GM12865 (cell line): ENCODE data around the gene UBXN6.

Experiments used
- DNase-seq: peaks from one replicate; pipeline ENCODE4 v3.0.0; 2010; ENCODE audit warnings: low read depth
- H3K4me3 ChIP-seq: 2 replicates; pipeline ENCODE4 v1.5.1; 2011; ENCODE audit warnings: mild to moderate bottlenecking, low read depth, low read length, control low read depth
- TF ChIP-seq, protein P1 (sequence below): IDR thresholded peaks from 2 replicates; pipeline ENCODE4 v1.5.1; 2011; ENCODE audit warnings: low read length, control low read depth, low read depth, inconsistent platforms; ENCODE audit not compliant: insufficient read depth; ENCODE audit errors: missing control alignments

The UBXN6 gene

DNA sequence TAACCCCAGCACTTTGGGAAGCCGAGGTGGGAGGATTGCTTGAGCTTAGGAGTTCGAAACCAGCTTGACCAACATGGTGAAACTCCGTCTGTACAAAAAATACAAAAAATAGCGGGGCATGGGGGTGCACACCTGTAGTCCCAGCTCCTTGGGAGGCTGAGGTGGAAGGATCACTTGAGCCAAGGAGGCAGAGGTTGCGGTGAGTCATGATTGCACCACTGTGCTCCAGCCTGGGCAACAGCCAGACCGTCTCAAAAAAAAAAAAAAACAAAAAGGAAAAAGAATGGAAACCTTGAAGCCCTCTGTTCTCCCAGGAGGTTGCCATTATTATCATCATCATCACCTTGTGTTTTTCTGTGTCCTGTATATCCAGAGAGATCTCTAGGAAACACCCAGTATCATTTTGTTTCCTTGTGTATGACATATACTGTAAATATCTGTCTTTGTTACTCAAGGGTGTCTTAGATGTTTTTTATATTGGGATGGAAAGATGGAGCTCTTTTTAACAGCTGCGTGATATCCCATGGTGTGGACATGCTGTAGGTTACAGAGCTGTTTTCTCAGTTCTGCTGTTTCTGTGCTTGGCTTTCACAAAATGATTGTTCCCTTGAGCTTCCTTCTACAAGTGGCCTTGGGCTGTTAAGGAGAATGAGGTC lies 43.3 kb downstream of the UBXN6 start:
- no peak for DNase-seq
- TF ChIP-seq, protein P1, sequence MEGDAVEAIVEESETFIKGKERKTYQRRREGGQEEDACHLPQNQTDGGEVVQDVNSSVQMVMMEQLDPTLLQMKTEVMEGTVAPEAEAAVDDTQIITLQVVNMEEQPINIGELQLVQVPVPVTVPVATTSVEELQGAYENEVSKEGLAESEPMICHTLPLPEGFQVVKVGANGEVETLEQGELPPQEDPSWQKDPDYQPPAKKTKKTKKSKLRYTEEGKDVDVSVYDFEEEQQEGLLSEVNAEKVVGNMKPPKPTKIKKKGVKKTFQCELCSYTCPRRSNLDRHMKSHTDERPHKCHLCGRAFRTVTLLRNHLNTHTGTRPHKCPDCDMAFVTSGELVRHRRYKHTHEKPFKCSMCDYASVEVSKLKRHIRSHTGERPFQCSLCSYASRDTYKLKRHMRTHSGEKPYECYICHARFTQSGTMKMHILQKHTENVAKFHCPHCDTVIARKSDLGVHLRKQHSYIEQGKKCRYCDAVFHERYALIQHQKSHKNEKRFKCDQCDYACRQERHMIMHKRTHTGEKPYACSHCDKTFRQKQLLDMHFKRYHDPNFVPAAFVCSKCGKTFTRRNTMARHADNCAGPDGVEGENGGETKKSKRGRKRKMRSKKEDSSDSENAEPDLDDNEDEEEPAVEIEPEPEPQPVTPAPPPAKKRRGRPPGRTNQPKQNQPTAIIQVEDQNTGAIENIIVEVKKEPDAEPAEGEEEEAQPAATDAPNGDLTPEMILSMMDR, result no peak
- no peak overlapping the region for H3K4me3 ChIP-seq

DNA sequence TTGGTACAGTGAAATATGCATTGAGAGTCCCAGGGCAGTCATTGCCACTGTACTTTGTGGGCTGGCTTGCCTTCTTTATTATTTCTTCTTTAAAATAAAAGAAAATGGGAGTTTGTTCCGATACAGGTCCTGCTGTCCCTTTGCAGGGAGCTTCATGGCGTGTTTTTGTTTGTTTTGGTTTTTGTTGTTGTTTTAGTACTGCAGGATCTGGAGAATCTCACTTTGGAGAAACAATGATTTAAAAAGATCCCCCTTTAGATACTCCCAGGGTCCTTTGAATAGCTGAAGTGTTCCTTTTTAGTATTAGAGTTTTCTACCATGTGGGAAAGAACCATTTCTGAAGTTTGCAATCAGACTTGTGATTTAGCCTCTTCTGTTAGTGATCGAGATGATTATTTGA lies 44.0 kb downstream of the UBXN6 start:
- no peak overlapping the region for H3K4me3 ChIP-seq
- TF ChIP-seq, protein P1, result no peak
- no peak for DNase-seq

DNA sequence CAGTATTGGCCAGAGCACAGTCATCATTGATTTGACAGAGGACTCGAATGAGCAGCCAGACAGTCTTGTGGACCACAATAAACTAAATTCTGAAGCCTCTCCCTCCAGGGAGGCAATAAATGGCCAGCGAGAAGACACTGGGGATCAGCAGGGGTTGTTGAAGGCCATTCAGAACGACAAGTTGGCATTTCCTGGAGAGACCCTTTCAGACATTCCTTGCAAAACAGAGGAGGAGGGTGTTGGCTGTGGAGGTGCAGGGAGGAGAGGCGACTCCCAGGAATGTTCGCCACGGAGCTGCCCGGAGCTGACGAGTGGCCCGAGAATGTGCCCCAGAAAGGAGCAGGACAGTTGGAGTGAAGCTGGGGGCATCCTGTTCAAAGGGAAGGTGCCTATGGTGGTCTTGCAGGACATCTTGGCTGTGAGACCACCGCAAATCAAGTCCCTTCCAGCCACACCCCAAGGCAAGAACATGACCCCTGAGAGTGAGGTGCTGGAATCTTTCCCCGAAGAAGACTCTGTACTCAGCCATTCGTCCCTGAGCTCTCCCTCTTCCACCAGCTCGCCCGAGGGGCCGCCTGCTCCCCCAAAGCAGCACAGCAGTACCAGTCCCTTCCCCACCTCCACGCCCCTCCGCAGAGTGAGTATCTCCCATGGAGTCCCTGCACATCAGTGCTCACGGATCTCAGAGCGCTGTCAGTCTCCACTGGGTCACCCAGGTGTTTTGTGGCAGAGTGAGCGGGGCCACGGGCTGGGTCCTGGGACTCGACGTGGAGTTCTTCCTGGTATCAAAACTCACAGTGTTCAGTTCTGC lies 48.3 kb downstream of the UBXN6 start:
- TF ChIP-seq, protein P1, result no peak
- no peak for DNase-seq
- no peak overlapping the region for H3K4me3 ChIP-seq

GRCh38 chr19:4406626-4407025 lies 51.0 kb downstream of the UBXN6 start:
- H3K4me3 ChIP-seq, result no peak overlapping the region
- TF ChIP-seq, protein P1, result no peak
- DNase-seq, result no peak

DNA sequence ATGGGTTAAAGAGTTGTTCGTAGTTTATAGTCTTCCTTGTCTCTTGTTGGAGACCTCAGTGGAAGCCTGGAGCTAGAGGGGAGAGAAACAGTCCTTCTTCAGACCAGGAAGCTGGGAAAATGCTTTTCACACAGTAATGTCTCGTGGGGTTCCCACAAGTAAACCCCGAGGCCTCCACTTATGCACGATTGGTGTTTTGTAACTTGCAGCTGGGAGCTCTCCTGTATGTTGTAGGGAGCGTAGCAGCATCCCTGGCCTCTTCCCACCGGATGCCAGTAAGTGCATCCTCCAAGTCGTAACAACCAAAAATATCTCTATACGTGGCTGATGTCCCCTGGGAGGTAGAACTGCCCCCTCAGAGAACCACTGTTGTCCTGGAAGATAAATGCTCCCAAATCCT lies 51.6 kb downstream of the UBXN6 start:
- H3K4me3 ChIP-seq, result no peak overlapping the region
- TF ChIP-seq, protein P1, result no peak
- no peak for DNase-seq

DNA sequence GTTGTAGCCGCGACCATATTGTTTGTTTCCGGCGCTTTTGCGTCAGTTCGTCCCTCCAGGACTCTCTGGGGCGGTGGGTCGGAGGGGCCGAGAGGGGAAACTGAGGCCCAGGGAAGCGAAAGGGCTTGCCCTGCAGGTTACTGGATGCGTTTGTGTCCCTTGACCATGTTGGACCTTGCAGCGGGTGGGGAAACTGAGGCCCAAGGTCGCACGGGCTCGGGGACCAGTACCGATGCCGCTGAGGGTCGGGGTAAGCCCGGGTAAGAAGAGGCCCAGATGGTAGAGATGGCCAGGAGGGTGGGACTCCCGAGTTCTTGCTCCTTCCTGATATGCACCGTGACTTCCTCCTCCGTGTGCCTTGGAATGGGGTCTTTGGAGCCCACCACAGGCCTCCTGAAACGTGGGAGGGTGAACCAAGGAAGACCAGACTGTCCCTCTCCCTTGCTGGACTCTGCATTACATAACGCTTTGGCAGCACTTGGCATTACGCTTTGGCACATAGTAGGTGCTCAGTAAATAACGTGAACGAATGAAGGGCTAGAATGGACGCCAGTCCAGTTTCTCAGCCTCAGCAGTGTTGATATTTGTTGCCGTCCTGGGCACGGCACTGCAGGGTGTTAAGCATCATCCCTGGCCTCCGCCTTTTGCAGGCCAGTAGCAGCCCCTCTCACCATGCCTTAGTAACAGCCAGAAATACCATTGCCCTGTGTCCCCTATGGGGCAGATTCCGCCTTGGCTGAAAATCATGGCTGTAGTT lies 54.4 kb downstream of the UBXN6 start:
- peak overlapping the region; percentile 72 for H3K4me3 ChIP-seq
- DNase-seq, result peak; percentile 21
- TF ChIP-seq, protein P1, result no peak
